ENCODE results near the gene CWF19L2. TPM values are rescaled to one million over a fixed set of nuclear protein-coding genes. Genes with fewer than 3 reads are reported as not detected.

The CWF19L2 gene
- total RNA-seq, 2 donors from 2014 or later: 8.7 to 9.0 TPM

DNA sequence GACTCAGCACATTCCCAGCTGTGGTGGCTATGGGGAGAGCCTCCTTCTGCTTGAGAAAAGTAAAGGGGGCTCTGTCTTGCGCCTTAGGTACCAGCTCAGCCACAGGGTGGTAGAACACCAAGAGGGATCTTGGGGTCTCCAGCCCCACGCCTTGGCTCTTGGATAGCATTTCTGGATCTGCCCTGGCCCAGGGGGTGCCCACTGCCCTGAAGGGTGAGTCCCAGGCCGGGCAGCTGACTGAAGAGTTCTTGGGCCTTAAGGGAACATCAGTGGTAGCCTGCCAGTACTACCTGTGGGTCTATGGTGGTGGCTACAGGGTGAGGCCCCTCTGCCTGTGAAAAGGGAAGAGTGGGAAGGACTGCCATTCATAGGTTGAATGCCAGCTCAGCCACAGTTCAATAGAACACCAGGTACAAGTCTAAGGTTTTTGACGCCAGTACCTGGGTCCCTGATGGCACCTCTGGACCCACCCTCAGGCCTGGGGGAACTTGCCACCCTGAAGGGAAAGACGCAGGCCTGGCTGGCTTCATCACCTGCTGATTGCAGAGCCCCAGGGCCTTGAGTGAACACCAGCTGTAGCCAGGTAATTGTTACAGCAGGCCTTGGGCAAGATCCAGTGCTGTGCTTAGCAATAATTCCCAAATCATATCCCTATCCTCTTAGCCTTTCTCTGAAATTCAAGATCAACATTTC lies 3.9 kb downstream of the CWF19L2 start:
- no peak for DNase-seq
- intact Hi-C loops (cut with DNase I): no loop called here
- Histone ChIP-seq H3K36me3 (no peaks in the 10 kb centered on the region), H3K9ac (ENCODE audit: low read depth in 2 of 2, low read length in 2 of 2) (no peak overlapping the region), H3K27me3 (no peaks in the 10 kb centered on the region), H3K9me3 (no peaks in the 10 kb centered on the region), H3K4me3 (no peak overlapping the region), H3K4me1 (no peaks in the 10 kb centered on the region), H3K27ac (no peak overlapping the region)
- TF ChIP-seq CTCF (IDR thresholded peaks at IDR 0.05): no peak

DNA sequence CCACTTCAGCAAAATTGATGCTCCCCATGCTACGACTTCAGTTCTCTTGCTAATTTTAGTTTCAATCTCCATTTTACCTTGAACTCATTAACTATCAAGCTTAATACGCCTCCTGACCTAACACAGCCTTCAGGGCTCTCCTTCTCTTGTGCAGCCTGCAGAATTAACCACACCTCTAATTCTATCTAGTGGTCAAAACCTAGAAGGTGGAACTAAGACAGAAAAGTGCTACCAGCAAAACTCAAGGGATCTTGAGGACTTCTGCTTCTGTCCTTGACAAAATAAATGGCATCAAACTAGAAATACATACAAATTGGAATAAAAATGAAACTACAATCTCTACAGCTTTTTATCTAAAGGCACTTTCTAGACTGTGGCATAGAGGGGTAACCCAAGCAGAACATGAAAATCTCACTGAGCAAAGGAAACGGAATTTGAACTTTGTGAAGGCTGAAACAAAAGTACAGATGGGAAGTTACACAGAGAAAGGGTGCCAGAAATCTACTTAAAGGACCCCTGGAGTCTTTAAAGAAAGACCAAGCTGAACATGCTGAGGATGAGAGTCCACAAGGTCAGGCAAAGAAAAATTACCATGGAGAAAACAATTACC lies 10.7 kb downstream of the CWF19L2 start:
- Histone ChIP-seq H3K4me1 (no peaks in the 10 kb centered on the region), H3K9ac (ENCODE audit: low read depth in 2 of 2, low read length in 2 of 2) (no peak overlapping the region), H3K9me3 (no peaks in the 10 kb centered on the region), H3K27me3 (no peaks in the 10 kb centered on the region), H3K4me3 (no peak overlapping the region), H3K27ac (no peak overlapping the region), H3K36me3 (no peaks in the 10 kb centered on the region)
- no peak for TF ChIP-seq CTCF (IDR thresholded peaks at IDR 0.05)
- intact Hi-C loops (cut with DNase I): no loop called here
- DNase-seq: no peak

GRCh38 chr11:107442715-107443215 lies 14.9 kb downstream of the CWF19L2 start:
- intact Hi-C loops (cut with DNase I): no loop called here
- no peak for TF ChIP-seq CTCF (IDR thresholded peaks at IDR 0.05)

GRCh38 chr11:107439586-107440167 lies 17.9 kb downstream of the CWF19L2 start:
- no peak overlapping the region for H3K4me3 ChIP-seq
- intact Hi-C loops (cut with DNase I): no loop called here
- H3K36me3 ChIP-seq: no peaks in the 10 kb centered on the region
- DNase-seq: no peak
- no peaks in the 10 kb centered on the region for H3K9me3 ChIP-seq
- TF ChIP-seq CTCF (IDR thresholded peaks at IDR 0.05): no peak
- no peak overlapping the region for H3K27ac ChIP-seq
- no peaks in the 10 kb centered on the region for H3K4me1 ChIP-seq
- H3K9ac ChIP-seq (ENCODE audit: low read depth in 2 of 2, low read length in 2 of 2): no peak overlapping the region
- H3K27me3 ChIP-seq: no peaks in the 10 kb centered on the region

More at GRCh38 chr11:107442715-107443215, 14.9 kb downstream of the CWF19L2 start:
- no peaks in the 10 kb centered on the region for H3K27me3 ChIP-seq
- H3K27ac ChIP-seq: no peak overlapping the region
- H3K4me1 ChIP-seq: no peaks in the 10 kb centered on the region
- H3K36me3 ChIP-seq: no peaks in the 10 kb centered on the region
- H3K9ac ChIP-seq (ENCODE audit: low read depth in 2 of 2, low read length in 2 of 2): no peak overlapping the region
- H3K9me3 ChIP-seq: no peaks in the 10 kb centered on the region
- no peak overlapping the region for H3K4me3 ChIP-seq
- no peak for DNase-seq

- Histone ChIP-seq H3K9ac (ENCODE audit: low read depth in 2 of 2, low read length in 2 of 2) (no peak overlapping the region), H3K27ac (no peak overlapping the region), H3K4me3 (no peak overlapping the region), H3K4me1 (no peaks in the 10 kb centered on the region), H3K9me3 (no peaks in the 10 kb centered on the region), H3K36me3 (no peaks in the 10 kb centered on the region), H3K27me3 (no peaks in the 10 kb centered on the region)
- DNase-seq: no peak
- intact Hi-C loops (cut with DNase I): no loop called here
- no peak for TF ChIP-seq CTCF (IDR thresholded peaks at IDR 0.05)
Measured at GRCh38 chr11:107438148-107438547, 19.5 kb downstream of the CWF19L2 start.

Measured in colonic mucosa (tissue), 4 donors.